Stimulated activated CD8-positive, alpha-beta memory T cell treated with anti-CD3 and anti-CD28 coated beads, Interleukin-4, amount 100 ng/mL, for 24 hours (primary cell): ENCODE measurements around the gene RERE.

Source experiments
- DNase-seq: peaks from one replicate; pipeline ENCODE4 v3.0.0-alpha.2; 2020; ENCODE audit warnings: low read depth

RERE gene

DNA sequence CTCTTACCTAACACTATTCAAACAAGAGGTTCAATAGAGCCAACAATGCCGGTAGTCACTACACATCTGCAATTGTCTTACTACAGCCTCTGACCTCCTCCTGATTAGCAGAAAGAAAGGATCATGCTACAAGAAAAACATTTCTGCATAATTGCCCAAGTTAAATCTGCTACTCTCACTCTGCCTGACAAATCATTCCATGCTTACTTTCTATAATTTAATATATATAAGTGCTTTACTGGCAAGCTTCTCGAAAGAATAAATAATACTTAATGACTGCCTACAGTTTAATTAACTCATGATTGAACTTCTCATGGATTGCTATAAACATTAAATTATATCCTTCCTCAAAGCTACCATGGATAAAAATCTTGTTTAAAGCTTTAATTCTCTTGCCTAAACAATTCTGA is 343.5 kb downstream of the RERE start:
- no peak for DNase-seq

DNA sequence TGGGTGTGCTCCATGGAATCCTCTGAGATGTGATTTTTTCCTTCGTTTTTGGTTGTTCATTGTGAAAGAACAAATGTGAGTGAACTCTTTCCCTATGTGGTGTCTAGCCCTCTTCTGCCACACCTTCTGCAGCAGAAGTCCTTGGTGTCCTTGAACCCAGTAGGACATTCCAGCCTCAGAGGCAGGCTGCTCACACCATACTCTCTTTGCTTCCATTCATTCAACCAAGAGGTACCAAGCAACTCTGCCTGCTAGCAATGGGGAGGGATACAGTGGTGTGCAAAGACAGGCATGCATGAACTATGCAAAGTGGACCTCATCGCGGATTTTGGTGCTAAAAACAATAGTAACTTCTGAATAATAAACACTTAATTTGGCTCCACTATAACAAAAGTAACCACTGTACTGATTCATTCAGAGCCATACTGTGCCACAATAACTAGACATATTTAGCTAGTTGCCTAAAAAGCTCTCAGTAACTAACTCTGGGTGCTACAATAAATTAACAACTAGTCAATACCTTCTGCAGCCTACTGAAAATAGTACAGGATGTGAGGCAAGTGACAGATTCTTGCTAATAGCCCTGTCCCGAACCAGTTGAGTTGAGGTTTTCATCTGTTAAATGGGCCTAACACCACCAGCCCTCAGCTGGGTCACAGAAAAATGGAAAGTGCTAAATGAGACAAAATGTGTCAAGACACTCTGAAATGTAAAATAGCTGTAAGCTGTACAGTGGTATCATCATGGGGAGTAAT is 344.1 kb downstream of the RERE start:
- DNase-seq = no peak

- peak; percentile 30 for DNase-seq
Measured at GRCh38 chr1:8472668-8473067, 344.8 kb downstream of the RERE start.

GRCh38 chr1:8471451-8471850 is 346.0 kb downstream of the RERE start:
- DNase-seq = no peak

DNA sequence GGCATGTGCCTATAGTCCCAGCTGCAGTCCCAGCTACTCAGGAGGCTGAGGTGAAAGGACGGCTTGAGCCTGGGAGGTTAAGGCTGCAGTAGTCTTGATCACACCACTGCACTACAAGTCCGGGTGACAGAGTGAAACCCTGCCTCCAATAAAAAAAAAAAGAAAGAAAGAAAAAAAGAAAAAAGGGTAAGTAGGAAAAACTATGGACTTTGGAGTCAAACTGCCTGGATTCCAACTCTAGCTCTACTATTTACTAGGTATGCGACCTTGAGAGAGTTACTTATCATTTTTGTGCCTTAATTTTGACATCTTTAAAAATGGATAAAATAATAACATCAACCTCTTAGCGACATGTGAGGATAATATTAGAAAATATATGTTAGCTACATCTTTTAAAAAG is 348.7 kb downstream of the RERE start:
- DNase-seq = no peak

DNA sequence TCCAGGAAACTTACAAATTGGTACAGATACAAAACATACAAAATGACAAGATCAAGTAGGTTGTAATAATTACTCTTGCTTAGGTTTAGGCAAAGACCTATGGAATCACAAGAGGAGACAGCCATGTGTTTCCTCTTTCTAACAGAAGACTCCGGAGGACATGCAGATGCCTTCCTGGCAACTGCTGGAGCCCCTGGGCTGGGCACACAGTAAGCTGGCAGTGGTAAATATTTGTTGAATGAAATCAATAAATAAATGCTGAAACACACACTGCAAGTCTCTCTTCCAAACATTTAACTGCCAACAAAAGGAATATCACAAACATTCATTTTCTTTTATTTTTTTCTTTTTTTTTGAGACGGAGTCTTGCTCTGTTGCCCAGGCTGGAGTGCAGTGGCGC is 350.1 kb downstream of the RERE start:
- DNase-seq = no peak

GRCh38 chr1:8465692-8466091 is 351.7 kb downstream of the RERE start:
- no peak for DNase-seq

GRCh38 chr1:8465013-8465412 is 352.4 kb downstream of the RERE start:
- no peak for DNase-seq

DNA sequence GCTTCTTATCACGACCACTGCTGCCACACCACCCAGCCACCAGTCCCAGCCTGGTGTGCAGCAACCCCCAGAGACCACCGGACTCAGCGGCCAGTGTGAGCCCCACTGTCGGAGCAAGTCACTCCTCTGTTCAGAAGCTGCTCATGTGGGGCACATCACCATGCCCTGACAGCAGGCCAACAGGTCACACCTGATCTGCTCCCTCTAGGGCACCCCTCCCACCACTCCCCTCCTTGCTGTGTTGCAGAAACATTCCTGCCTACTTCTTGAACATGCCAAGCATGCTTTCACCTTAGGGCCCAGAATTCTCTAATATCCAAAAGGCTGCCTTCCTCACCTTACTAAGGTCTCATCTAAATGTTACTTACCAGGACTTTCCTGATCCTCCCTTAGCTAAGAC is 353.1 kb downstream of the RERE start:
- no peak for DNase-seq

- DNase-seq = no peak
Measured at GRCh38 chr1:8463144-8463927, 354.1 kb downstream of the RERE start.

- no peak for DNase-seq
Measured at GRCh38 chr1:8462371-8462892, 355.0 kb downstream of the RERE start.

DNA sequence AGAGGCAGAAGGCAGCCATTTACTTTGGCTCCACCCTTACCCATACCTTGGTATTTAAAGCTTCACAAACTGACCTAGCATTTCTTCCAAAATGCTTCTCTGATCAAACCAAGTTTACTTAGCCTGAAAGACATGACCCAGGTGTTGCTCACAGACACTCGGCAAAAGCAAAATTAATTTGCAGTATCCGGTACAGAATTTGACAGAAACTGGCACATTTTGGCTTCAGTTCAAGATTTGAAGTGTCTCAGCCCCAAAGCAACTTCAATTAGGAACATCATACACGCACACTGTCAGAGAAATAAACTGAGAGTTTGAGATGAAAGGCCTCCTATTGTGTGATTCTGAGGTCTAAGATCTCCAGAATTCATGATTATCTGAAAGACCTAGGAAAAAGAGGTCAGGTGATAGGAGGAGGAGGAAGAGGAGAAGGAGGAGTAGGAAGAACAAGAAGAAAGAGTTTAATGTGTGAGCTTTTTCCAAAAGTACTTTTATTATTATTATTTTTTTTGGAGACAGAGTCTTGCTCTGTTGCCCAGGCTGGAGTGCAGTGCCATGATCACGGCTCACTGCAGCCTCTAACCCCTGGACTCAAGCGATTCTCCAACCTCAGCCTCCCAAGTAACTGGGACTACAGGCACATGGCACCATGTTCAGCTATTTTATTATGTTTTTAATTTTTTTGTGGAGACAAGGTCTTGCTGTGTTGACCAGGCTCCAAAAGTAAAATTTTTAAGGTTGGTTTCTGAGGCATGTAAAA is 355.9 kb downstream of the RERE start:
- no peak for DNase-seq

- no peak for DNase-seq
Measured at GRCh38 chr1:8460784-8461183, 356.7 kb downstream of the RERE start.

DNA sequence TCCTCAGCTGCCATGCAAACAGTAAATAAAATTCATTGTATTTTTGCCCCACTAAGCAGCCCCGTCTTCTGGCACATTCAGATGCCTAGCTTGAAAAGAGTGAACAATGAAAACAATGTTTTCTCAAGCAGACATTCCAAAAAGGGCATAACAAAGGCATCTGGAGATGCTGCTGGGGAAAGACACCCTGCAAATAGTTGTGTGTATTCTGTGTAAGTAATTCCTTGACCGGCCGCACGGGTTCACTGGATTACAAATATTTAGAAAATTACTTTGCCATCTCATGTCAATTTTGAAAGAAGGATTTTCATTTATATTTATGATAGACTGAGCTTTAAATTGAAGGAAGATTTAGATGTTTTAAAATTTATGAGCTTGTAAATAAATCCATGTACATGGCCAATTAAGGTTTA is 357.3 kb downstream of the RERE start:
- DNase-seq = no peak

DNA sequence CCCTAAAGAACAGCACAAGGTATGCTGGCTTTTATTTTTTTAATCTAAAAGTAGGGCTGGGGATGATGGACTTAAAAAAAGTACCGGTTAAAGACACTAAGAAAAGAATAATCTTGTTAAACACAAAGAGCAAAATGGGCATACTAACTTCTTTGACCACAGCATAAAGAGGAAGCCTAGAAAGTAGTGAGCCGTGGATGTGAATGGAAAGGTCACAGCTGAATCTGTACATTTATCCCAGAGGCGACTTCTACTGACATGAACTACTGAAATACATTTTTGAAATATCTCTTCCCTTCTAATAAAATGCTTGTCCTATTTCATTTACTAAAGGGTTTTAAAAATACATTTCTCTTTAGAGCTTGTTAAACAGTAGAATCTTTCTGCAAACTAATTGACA is 358.8 kb downstream of the RERE start:
- DNase-seq = no peak

DNA sequence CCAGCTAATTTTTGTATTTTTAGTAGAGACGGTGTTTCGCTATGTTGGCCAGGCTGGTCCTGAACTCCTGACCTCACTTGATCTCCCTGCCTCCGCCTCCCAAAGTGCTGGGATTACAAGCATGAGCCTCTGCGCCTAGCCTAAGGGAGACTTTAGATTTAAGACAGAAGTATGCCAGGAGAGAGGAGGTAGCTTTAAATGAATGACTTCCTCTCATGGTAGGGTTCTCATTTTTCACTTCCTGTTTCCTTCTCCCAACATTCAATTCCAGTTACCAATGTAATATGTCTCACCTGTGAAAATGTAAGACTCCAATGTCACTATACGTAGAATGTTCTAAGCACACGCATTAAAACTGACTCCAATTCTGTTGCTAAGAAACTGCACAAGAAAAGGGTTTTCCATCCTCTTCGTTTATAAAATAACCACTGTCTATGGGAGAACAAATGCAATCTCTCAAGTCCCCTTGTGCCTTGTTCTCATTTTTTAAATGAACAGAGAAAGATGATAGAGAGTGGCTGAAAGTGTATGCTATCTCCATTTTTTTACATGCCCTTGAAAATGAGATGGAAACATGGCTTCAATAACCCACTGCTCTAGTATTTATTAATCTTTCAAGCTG is 359.6 kb downstream of the RERE start:
- DNase-seq = no peak

- DNase-seq = no peak
Measured at GRCh38 chr1:8456991-8457390, 360.4 kb downstream of the RERE start.

DNA sequence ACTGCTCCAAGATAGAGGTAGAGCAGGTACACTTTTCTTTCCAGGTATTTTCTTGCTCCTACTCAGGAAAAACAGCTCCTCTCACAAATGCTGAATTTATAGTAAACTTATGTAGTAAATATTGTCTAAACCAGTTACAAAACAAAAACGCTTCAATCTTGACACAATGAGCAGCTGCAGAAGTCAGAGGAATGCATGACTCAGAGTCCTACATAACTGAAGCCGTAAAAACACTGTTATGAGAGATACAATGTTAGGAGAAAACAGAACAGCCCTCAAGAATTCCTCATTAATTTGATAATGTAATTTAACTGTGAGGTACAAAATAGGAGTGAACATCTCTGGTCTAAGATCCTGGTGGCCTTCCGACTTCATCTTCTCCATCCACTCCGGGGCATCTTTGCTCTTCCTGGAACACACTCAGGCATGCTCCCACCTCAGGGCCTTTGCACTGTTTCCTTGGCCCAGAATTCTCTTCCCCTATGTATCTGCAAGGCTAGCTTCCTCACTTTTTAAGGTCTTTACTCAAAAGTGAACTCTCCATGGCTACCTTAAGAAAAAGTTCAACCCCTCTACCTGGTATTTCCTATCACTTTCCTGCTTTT is 361.0 kb downstream of the RERE start:
- no peak for DNase-seq

GRCh38 chr1:8455700-8456307 is 361.6 kb downstream of the RERE start:
- DNase-seq = no peak

- DNase-seq = no peak
Measured at GRCh38 chr1:8450312-8450711, 367.1 kb downstream of the RERE start.
